ENCODE results near the gene NR3C2. TPM values are rescaled to one million over a fixed set of nuclear protein-coding genes. Genes with fewer than 3 reads are reported as not detected.

NR3C2 gene
- total RNA-seq, 1 experiment from 2014 or later = 2.7 TPM

DNA sequence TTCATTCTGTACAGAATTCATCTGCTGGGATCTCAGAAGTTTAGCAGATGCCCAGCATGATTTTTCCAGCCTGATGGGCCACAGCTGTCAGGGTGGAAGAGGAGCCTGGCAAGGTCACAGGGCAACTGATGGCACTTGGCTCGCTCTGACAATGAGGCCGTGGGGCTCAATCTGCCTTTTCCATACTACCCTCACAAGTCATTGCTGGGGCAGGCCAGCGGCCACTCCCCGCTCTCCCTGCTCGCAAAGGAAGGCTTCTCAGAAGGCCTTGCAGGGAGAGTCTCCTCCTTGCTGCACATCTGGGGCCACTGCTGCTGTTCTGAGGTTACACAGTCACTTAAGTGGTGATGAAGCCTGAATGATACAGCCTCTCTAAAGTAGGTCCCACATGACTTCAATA lies 349.1 kb downstream of the NR3C2 start:
- Histone ChIP-seq H3K4me2 (ENCODE audit: low read length) (no peak overlapping the region), H3K4me1 (ENCODE audit: control insufficient read depth in 1 of 2, insufficient read depth in 2 of 2, low read length in 2 of 2) (peaks cover 3 to 9% of the 10 kb centered on the region in 2 experiments; a peak in 2 of 4 replicates), H3K36me3 (ENCODE audit: control insufficient read depth in 1 of 2, insufficient read depth in 2 of 2, low read length in 2 of 2) (no peaks in the 10 kb centered on the region), H3K79me2 (ENCODE audit: insufficient read depth, low read length) (no peaks in the 10 kb centered on the region), H3K9me2 (ENCODE audit: insufficient read depth) (no peaks in the 10 kb centered on the region), H3K4me3 (replicated peaks in 1 of 2; ENCODE audit: low read depth in 1 of 2, low read length in 2 of 2) (no peak overlapping the region), H3K9me3 (ENCODE audit: control insufficient read depth in 1 of 2, insufficient read depth in 1 of 2, low read depth in 1 of 2, low read length in 2 of 2) (no peaks in the 10 kb centered on the region), H3K9ac (ENCODE audit: low read length) (no peak overlapping the region), H2AFZ (ENCODE audit: low read depth, low read length, poor library complexity, severe bottlenecking) (no peak overlapping the region), H4K20me1 (ENCODE audit: insufficient read depth) (no peaks in the 10 kb centered on the region), H3K27me3 (ENCODE audit: insufficient read depth, low read length) (no peaks in the 10 kb centered on the region), H3K27ac (ENCODE audit: low read depth, low read length) (no peak overlapping the region)
- intact Hi-C loops (cut with micrococcal nuclease) = no loop called here
- ATAC-seq (no peak), DNase-seq (ENCODE audit: low read depth, low spot score) (no peak)
- ChIA-PET CTCF (no interaction called here), RAD21 (ENCODE audit: low non-redundant PET in 1 of 2, low total read pairs in 2 of 2, uncharacterized antibody in 2 of 2, unreplicated experiment in 2 of 2) (no interaction called here), POLR2A (no interaction called here)
- TF ChIP-seq SP1 (IDR thresholded peaks at IDR 0.05; ENCODE audit: low read depth) = no peak
- TF ChIP-seq, protein P1, sequence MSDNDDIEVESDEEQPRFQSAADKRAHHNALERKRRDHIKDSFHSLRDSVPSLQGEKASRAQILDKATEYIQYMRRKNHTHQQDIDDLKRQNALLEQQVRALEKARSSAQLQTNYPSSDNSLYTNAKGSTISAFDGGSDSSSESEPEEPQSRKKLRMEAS (IDR thresholded peaks at IDR 0.05) = no peak
- TF ChIP-seq, protein P2, sequence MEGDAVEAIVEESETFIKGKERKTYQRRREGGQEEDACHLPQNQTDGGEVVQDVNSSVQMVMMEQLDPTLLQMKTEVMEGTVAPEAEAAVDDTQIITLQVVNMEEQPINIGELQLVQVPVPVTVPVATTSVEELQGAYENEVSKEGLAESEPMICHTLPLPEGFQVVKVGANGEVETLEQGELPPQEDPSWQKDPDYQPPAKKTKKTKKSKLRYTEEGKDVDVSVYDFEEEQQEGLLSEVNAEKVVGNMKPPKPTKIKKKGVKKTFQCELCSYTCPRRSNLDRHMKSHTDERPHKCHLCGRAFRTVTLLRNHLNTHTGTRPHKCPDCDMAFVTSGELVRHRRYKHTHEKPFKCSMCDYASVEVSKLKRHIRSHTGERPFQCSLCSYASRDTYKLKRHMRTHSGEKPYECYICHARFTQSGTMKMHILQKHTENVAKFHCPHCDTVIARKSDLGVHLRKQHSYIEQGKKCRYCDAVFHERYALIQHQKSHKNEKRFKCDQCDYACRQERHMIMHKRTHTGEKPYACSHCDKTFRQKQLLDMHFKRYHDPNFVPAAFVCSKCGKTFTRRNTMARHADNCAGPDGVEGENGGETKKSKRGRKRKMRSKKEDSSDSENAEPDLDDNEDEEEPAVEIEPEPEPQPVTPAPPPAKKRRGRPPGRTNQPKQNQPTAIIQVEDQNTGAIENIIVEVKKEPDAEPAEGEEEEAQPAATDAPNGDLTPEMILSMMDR (IDR thresholded peaks at IDR 0.05 in 2 of 3, conservative IDR thresholded peaks at IDR 0.05 in 1 of 3; ENCODE audit: borderline replicate concordance in 1 of 3, insufficient read depth in 1 of 3, low read depth in 2 of 3, low read length in 2 of 3) = no peak
- TF ChIP-seq YY1 (IDR thresholded peaks at IDR 0.05; ENCODE audit: extremely low read depth, insufficient replicate concordance, low read depth, low read length) = no peak
- TF ChIP-seq, protein P3, sequence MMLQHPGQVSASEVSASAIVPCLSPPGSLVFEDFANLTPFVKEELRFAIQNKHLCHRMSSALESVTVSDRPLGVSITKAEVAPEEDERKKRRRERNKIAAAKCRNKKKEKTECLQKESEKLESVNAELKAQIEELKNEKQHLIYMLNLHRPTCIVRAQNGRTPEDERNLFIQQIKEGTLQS (IDR thresholded peaks at IDR 0.05) = no peak
- BruUV-seq (replicated peaks) = no TSS peak

DNA sequence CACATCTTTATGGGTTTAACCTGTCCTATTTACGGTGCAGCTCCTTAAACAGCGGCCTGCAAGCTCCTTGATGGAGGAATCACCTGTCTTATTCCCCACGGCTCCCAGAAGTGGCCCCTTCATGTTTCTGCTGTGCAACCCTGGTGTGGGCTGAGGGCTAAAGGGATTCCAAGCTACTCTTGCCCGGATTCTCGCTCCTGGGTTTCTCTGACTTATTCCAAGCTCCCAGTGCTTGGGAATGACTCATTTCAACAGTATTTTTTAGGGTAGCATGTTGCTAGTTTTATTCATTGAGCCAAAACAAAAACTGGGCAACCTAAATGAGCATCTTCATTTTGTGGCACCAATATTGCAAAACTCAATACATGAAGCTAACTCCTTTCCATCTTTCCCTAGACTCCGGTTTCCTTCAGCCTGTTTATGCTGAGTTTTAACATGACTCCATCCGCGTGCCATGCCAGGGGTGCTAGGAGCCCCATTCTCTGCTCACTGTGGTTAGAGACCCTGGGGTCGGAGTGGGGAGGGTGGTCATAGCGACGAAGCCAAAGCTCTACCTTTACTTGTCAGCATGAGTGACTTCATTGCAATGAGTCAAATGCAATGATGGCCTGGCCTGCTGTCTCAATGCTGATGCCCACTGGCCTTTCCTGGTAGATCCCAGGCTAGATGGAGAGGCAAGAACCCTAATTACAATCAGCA lies 349.7 kb downstream of the NR3C2 start:
- BruUV-seq (replicated peaks) = no TSS peak
- CTCF ChIA-PET = no interaction called here
- POLR2A ChIA-PET = no interaction called here

More for the DNA sequence above, 349.7 kb downstream of the NR3C2 start:
- Histone ChIP-seq H3K9ac (ENCODE audit: low read length) (no peak overlapping the region), H3K9me2 (ENCODE audit: insufficient read depth) (no peaks in the 10 kb centered on the region), H3K36me3 (ENCODE audit: control insufficient read depth in 1 of 2, insufficient read depth in 2 of 2, low read length in 2 of 2) (no peaks in the 10 kb centered on the region), H3K27ac (ENCODE audit: low read depth, low read length) (no peak overlapping the region), H3K4me1 (ENCODE audit: control insufficient read depth in 1 of 2, insufficient read depth in 2 of 2, low read length in 2 of 2) (peaks cover 3 to 9% of the 10 kb centered on the region in 2 experiments; a peak in 2 of 4 replicates), H3K27me3 (ENCODE audit: insufficient read depth, low read length) (no peaks in the 10 kb centered on the region), H3K4me3 (replicated peaks in 1 of 2; ENCODE audit: low read depth in 1 of 2, low read length in 2 of 2) (no peak overlapping the region), H3K4me2 (ENCODE audit: low read length) (no peak overlapping the region), H3K79me2 (ENCODE audit: insufficient read depth, low read length) (no peaks in the 10 kb centered on the region), H3K9me3 (ENCODE audit: control insufficient read depth in 1 of 2, insufficient read depth in 1 of 2, low read depth in 1 of 2, low read length in 2 of 2) (no peaks in the 10 kb centered on the region), H2AFZ (ENCODE audit: low read depth, low read length, poor library complexity, severe bottlenecking) (no peak overlapping the region), H4K20me1 (ENCODE audit: insufficient read depth) (no peaks in the 10 kb centered on the region)
- DNase-seq (ENCODE audit: low read depth, low spot score) (no peak), ATAC-seq (no peak)
- RAD21 ChIA-PET (ENCODE audit: low non-redundant PET in 1 of 2, low total read pairs in 2 of 2, uncharacterized antibody in 2 of 2, unreplicated experiment in 2 of 2) = no interaction called here
- TF ChIP-seq, protein P4, sequence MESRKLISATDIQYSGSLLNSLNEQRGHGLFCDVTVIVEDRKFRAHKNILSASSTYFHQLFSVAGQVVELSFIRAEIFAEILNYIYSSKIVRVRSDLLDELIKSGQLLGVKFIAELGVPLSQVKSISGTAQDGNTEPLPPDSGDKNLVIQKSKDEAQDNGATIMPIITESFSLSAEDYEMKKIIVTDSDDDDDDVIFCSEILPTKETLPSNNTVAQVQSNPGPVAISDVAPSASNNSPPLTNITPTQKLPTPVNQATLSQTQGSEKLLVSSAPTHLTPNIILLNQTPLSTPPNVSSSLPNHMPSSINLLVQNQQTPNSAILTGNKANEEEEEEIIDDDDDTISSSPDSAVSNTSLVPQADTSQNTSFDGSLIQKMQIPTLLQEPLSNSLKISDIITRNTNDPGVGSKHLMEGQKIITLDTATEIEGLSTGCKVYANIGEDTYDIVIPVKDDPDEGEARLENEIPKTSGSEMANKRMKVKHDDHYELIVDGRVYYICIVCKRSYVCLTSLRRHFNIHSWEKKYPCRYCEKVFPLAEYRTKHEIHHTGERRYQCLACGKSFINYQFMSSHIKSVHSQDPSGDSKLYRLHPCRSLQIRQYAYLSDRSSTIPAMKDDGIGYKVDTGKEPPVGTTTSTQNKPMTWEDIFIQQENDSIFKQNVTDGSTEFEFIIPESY (IDR thresholded peaks at IDR 0.05; ENCODE audit: extremely low read depth, insufficient replicate concordance, low read length) = no peak
- TF ChIP-seq FOSL1 (IDR thresholded peaks at IDR 0.05; ENCODE audit: low read depth) (no peak), RAD21 (IDR thresholded peaks at IDR 0.05; ENCODE audit: low read depth) (no peak), POLR2A (IDR thresholded peaks at IDR 0.05; ENCODE audit: borderline replicate concordance, extremely low read depth, insufficient read depth, insufficient read length) (no peak)
- TF ChIP-seq, protein P1 (IDR thresholded peaks at IDR 0.05) = no peak
- TF ChIP-seq, protein P3 (IDR thresholded peaks at IDR 0.05) = no peak
- intact Hi-C loops (cut with micrococcal nuclease) = no loop called here
